Hepatocyte (in vitro differentiated cells): ENCODE measurements around the gene VILL. TPM values are rescaled to one million over a fixed set of nuclear protein-coding genes. Genes with fewer than 3 reads are reported as not detected.

Experiments
- DNase-seq: peaks from one replicate; pipeline ENCODE4 v3.0.0-alpha.2; 2016; ENCODE audit warnings: low spot score
- H2AFZ ChIP-seq: fragments of 200-600 bp; sonication (generic); 2 replicates; pipeline ENCODE4 v1.6.0; 2016; ENCODE audit warnings: antibody characterized with exemption, mild to moderate bottlenecking
- H3K27ac ChIP-seq: fragments of 200-600 bp; sonication (generic); 2 replicates; pipeline ENCODE4 v1.5.1; 2016; ENCODE audit warnings: mild to moderate bottlenecking
- H3K27me3 ChIP-seq: fragments of 200-600 bp; sonication (generic); 2 replicates; pipeline ENCODE4 v1.6.1; 2016
- H3K36me3 ChIP-seq: fragments of 200-600 bp; sonication (generic); replicated peaks from 2 replicates; pipeline ENCODE4 v1.5.1; 2016; ENCODE audit warnings: low read depth; ENCODE audit not compliant: insufficient read depth
- H3K4me1 ChIP-seq: fragments of 200-600 bp; sonication (generic); 2 replicates; pipeline ENCODE4 v1.5.1; 2016; ENCODE audit warnings: mild to moderate bottlenecking, moderate library complexity; ENCODE audit not compliant: insufficient read depth
- H3K4me2 ChIP-seq: fragments of 200-600 bp; sonication (generic); 2 replicates; pipeline ENCODE4 v1.6.0; 2016
- H3K4me3 ChIP-seq: fragments of 200-600 bp; sonication (generic); 2 replicates; pipeline ENCODE4 v1.5.1; 2016; ENCODE audit warnings: mild to moderate bottlenecking
- H3K79me2 ChIP-seq: fragments of 200-600 bp; sonication (generic); 2 replicates; pipeline ENCODE4 v1.6.0; 2017; ENCODE audit warnings: mild to moderate bottlenecking
- H3K9me2 ChIP-seq: fragments of 200-600 bp; sonication (generic); replicated peaks from 2 replicates; pipeline ENCODE4 v1.6.0; 2017; ENCODE audit warnings: mild to moderate bottlenecking; ENCODE audit not compliant: insufficient read depth
- H3K9me3 ChIP-seq: fragments of 200-600 bp; sonication (generic); 2 replicates; pipeline ENCODE4 v1.5.1; 2016; ENCODE audit warnings: low read depth, mild to moderate bottlenecking
- H4K20me1 ChIP-seq: fragments of 200-600 bp; sonication (generic); 2 replicates; pipeline ENCODE4 v1.6.0; 2016; ENCODE audit warnings: mild to moderate bottlenecking; ENCODE audit not compliant: insufficient read depth, poor library complexity, severe bottlenecking
- CTCF ChIP-seq: fragments of 200-600 bp; sonication (generic); IDR thresholded peaks from 2 replicates; pipeline ENCODE4 v1.5.1; 2016; ENCODE audit warnings: antibody characterized with exemption, mild to moderate bottlenecking; ENCODE audit not compliant: poor library complexity
- EZH2 ChIP-seq: fragments of 200-600 bp; sonication (generic); IDR thresholded peaks from 2 replicates; pipeline ENCODE4 v1.6.1; 2016; ENCODE audit warnings: antibody characterized with exemption, mild to moderate bottlenecking, borderline replicate concordance
- EZH2phosphoT487 ChIP-seq: fragments of 200-600 bp; sonication (generic); IDR thresholded peaks from one replicate; pipeline ENCODE4 v1.6.1; 2018; ENCODE audit warnings: antibody characterized with exemption, mild to moderate bottlenecking, low read depth, moderate library complexity; ENCODE audit not compliant: unreplicated experiment, severe bottlenecking
- WGBS: methylation state at CpG from one replicate; pipeline ENCODE4 v1.1.6; 2016; ENCODE audit warnings: low lambda C conversion rate; ENCODE audit errors: missing lambda C conversion rate; 5-methylcytosine and 5-hydroxymethylcytosine counted together
- polyA plus RNA-seq: library from polyadenylated mRNA; unstranded; fragments of >200 nt; fragmentation: Nextera tagmentation; extraction: Ambion mirVana; gene quantifications from 2 replicates; pipeline ENCODE4 v1.2.1, GENCODE V29; 2016
- total RNA-seq: library from RNA; depleted of rRNA; stranded (reverse); fragments of >200 nt; gene quantifications from 2 replicates; pipeline ENCODE4 v1.2.3, GENCODE V29; 2014

Gene VILL
- total and polyA plus RNA-seq, 2 experiments from 2014 or later = 39.3 to 47.4 TPM

- no peak overlapping the region for H3K4me2 ChIP-seq
- peaks cover 4% of the 10 kb centered on the region for H3K79me2 ChIP-seq
- H3K9me3 ChIP-seq = no peaks in the 10 kb centered on the region
- H2AFZ ChIP-seq = no peak overlapping the region
- H3K9me2 ChIP-seq = no peaks in the 10 kb centered on the region
- no peak overlapping the region for H3K4me3 ChIP-seq
- H3K27ac ChIP-seq = no peak overlapping the region
- no peaks in the 10 kb centered on the region for H3K36me3 ChIP-seq
- H3K4me1 ChIP-seq = no peaks in the 10 kb centered on the region
- DNase-seq = no peak
- H3K27me3 ChIP-seq = no peaks in the 10 kb centered on the region
- WGBS = 90% methylated on average over 15 of the region's 15 CpGs
- no peaks in the 10 kb centered on the region for H4K20me1 ChIP-seq
- no peak for TF ChIP-seq EZH2
- no peak for TF ChIP-seq CTCF
- TF ChIP-seq EZH2phosphoT487 = no peak
These were observed 21.6 kb upstream of the VILL start for GRCh38 chr3:37968813-37969595.

- Histone ChIP-seq H3K9me3 (no peaks in the 10 kb centered on the region), H2AFZ (no peak overlapping the region), H3K79me2 (peaks cover 4% of the 10 kb centered on the region), H3K36me3 (no peaks in the 10 kb centered on the region), H3K4me3 (no peak overlapping the region), H3K27me3 (no peaks in the 10 kb centered on the region), H3K4me1 (no peaks in the 10 kb centered on the region), H3K4me2 (no peak overlapping the region), H3K9me2 (no peaks in the 10 kb centered on the region), H3K27ac (no peak overlapping the region), H4K20me1 (no peaks in the 10 kb centered on the region)
- TF ChIP-seq EZH2phosphoT487 = no peak
- TF ChIP-seq CTCF = no peak
- no peak for TF ChIP-seq EZH2
- DNase-seq = no peak
- WGBS = 89% methylated on average over 7 of the region's 7 CpGs
These were observed 20.9 kb upstream of the VILL start for GRCh38 chr3:37969596-37970100.

- Histone ChIP-seq H3K4me3 (no peak overlapping the region), H4K20me1 (no peaks in the 10 kb centered on the region), H3K9me3 (no peaks in the 10 kb centered on the region), H2AFZ (no peak overlapping the region), H3K27me3 (no peaks in the 10 kb centered on the region), H3K9me2 (no peaks in the 10 kb centered on the region), H3K27ac (no peak overlapping the region), H3K79me2 (peaks cover 4% of the 10 kb centered on the region), H3K4me1 (peaks cover 4% of the 10 kb centered on the region), H3K36me3 (no peaks in the 10 kb centered on the region), H3K4me2 (no peak overlapping the region)
- DNase-seq = no peak
- no peak for TF ChIP-seq CTCF
- no peak for TF ChIP-seq EZH2
- TF ChIP-seq EZH2phosphoT487 = no peak
- 95% methylated on average over 5 of the region's 5 CpGs for WGBS
These were observed 19.8 kb upstream of the VILL start for GRCh38 chr3:37970802-37971201.
